ENCODE data around the gene PRMT3. TPM values are rescaled to one million over a fixed set of nuclear protein-coding genes. Genes with fewer than 3 reads are reported as not detected.
A peak's percentile ranks its signal among the peaks of the same experiment; 100 is the strongest.

PRMT3 gene
- total and polyA plus RNA-seq, 3 experiments from 2014 or later, result 5.4 to 54.4 (median 50.0) TPM

- POLR2A ChIA-PET, result interaction anchor here (0.6 kb wide), 1 partner anchor 23 kb away, joined by 5 read pairs; no protein-coding TSS in a partner anchor
- peaks cover 0 to 42% (median 9%) of the 10 kb centered on the region in 3 donors for H3K36me3 Mint-ChIP-seq
Measured at GRCh38 chr11:20367313-20367948, 20.1 kb upstream of the PRMT3 start.

GRCh38 chr11:20368438-20368837 lies 19.1 kb upstream of the PRMT3 start:
- H3K4me3 ChIP-seq (ENCODE audit: low read length), result no peak overlapping the region
- H3K4me1 Mint-ChIP-seq, result peaks cover 32 to 56% (median 52%) of the 10 kb centered on the region in 3 donors
- H3K9me3 ChIP-seq (ENCODE audit: low read length), result no peaks in the 10 kb centered on the region
- H3K4me1 ChIP-seq (ENCODE audit: insufficient read depth, low read length), result peaks cover 21% of the 10 kb centered on the region
- H3K27me3 ChIP-seq (ENCODE audit: insufficient read depth, low read length, poor library complexity, severe bottlenecking), result no peaks in the 10 kb centered on the region
- H3K4me3 Mint-ChIP-seq, result peak overlapping the region in 1 of 7 donors; percentile 1
- H3K36me3 ChIP-seq (ENCODE audit: insufficient read depth, low read length), result no peaks in the 10 kb centered on the region
- no peak overlapping the region for H3K27ac ChIP-seq (ENCODE audit: low read depth, low read length)
- POLR2A ChIA-PET, result no interaction called here
- no peaks in the 10 kb centered on the region for H3K9me3 Mint-ChIP-seq
- H3K27ac Mint-ChIP-seq, result peak overlapping the region in 3 of 8 donors; percentile 15 to 78 (median 50)
- no peak for DNase-seq
- no peaks in the 10 kb centered on the region for H3K27me3 Mint-ChIP-seq
- CTCF ChIA-PET, result interaction anchor here (0.8 to 1.4 kb wide), 3 partner anchors 18 to 240 kb away, joined by 3 read pairs; no protein-coding TSS in a partner anchor
- H3K36me3 Mint-ChIP-seq, result peaks cover 0 to 47% (median 9%) of the 10 kb centered on the region in 3 donors

More at GRCh38 chr11:20367313-20367948, 20.1 kb upstream of the PRMT3 start:
- DNase-seq, result peak in 1 of 5 donors; percentile 52
- H3K4me1 Mint-ChIP-seq, result peaks cover 42 to 66% (median 54%) of the 10 kb centered on the region in 3 donors
- CTCF ChIA-PET, result interaction anchor here (0.7 to 1.4 kb wide), 3 partner anchors 12 to 19 kb away, joined by 3 read pairs; no protein-coding TSS in a partner anchor
- peak overlapping the region in 7 of 8 donors; percentile 2 to 49 (median 24) for H3K27ac Mint-ChIP-seq
- no peaks in the 10 kb centered on the region for H3K27me3 ChIP-seq (ENCODE audit: insufficient read depth, low read length, poor library complexity, severe bottlenecking)
- H3K27me3 Mint-ChIP-seq, result no peaks in the 10 kb centered on the region
- H3K4me3 Mint-ChIP-seq, result peak overlapping the region in 5 of 7 donors; percentile 16 to 54 (median 27)
- no peak overlapping the region for H3K27ac ChIP-seq (ENCODE audit: low read depth, low read length)
- no peaks in the 10 kb centered on the region for H3K36me3 ChIP-seq (ENCODE audit: insufficient read depth, low read length)
- no peak overlapping the region for H3K4me3 ChIP-seq (ENCODE audit: low read length)
- H3K9me3 ChIP-seq (ENCODE audit: low read length), result no peaks in the 10 kb centered on the region
- H3K4me1 ChIP-seq (ENCODE audit: insufficient read depth, low read length), result peaks cover 31% of the 10 kb centered on the region
- no peaks in the 10 kb centered on the region for H3K9me3 Mint-ChIP-seq

- H3K9me3 Mint-ChIP-seq, result no peaks in the 10 kb centered on the region
- H3K4me3 Mint-ChIP-seq, result no peak overlapping the region
- ChIA-PET CTCF (no interaction called here), POLR2A (no interaction called here)
- peaks cover 24 to 55% (median 44%) of the 10 kb centered on the region in 3 donors for H3K4me1 Mint-ChIP-seq
- H3K4me3 ChIP-seq (ENCODE audit: low read length), result no peak overlapping the region
- no peak overlapping the region for H3K27ac ChIP-seq (ENCODE audit: low read depth, low read length)
- no peak overlapping the region for H3K27ac Mint-ChIP-seq
- no peaks in the 10 kb centered on the region for H3K9me3 ChIP-seq (ENCODE audit: low read length)
- H3K36me3 ChIP-seq (ENCODE audit: insufficient read depth, low read length), result no peaks in the 10 kb centered on the region
- peaks cover 12% of the 10 kb centered on the region for H3K4me1 ChIP-seq (ENCODE audit: insufficient read depth, low read length)
- H3K27me3 Mint-ChIP-seq, result no peaks in the 10 kb centered on the region
- no peak for DNase-seq
- no peaks in the 10 kb centered on the region for H3K27me3 ChIP-seq (ENCODE audit: insufficient read depth, low read length, poor library complexity, severe bottlenecking)
- peaks cover 0 to 55% (median 12%) of the 10 kb centered on the region in 3 donors for H3K36me3 Mint-ChIP-seq
Measured at GRCh38 chr11:20369826-20370225, 17.7 kb upstream of the PRMT3 start.

- Mint-ChIP-seq H3K27ac (peak overlapping the region in 3 of 8 donors; percentile 4 to 83 (median 47)), H3K36me3 (peaks cover 0 to 65% (median 15%) of the 10 kb centered on the region in 3 donors), H3K27me3 (no peaks in the 10 kb centered on the region), H3K9me3 (no peaks in the 10 kb centered on the region), H3K4me1 (peaks cover 7 to 35% (median 24%) of the 10 kb centered on the region in 3 donors), H3K4me3 (no peak overlapping the region)
- Histone ChIP-seq H3K27ac (ENCODE audit: low read depth, low read length) (no peak overlapping the region), H3K4me1 (ENCODE audit: insufficient read depth, low read length) (peaks cover 4% of the 10 kb centered on the region), H3K27me3 (ENCODE audit: insufficient read depth, low read length, poor library complexity, severe bottlenecking) (no peaks in the 10 kb centered on the region), H3K9me3 (ENCODE audit: low read length) (no peaks in the 10 kb centered on the region), H3K4me3 (ENCODE audit: low read length) (no peak overlapping the region), H3K36me3 (ENCODE audit: insufficient read depth, low read length) (no peaks in the 10 kb centered on the region)
- ChIA-PET CTCF (interaction anchor here (0.8 to 1.1 kb wide), 2 partner anchors 12 to 13 kb away, joined by 3 read pairs; no protein-coding TSS in a partner anchor), POLR2A (no interaction called here)
- DNase-seq, result no peak
Measured at GRCh38 chr11:20372081-20372626, 15.4 kb upstream of the PRMT3 start.

GRCh38 chr11:20373147-20373546 lies 14.4 kb upstream of the PRMT3 start:
- H3K9me3 ChIP-seq (ENCODE audit: low read length), result no peaks in the 10 kb centered on the region
- no peak for DNase-seq
- Mint-ChIP-seq H3K9me3 (no peaks in the 10 kb centered on the region), H3K4me1 (peaks cover 2 to 27% (median 17%) of the 10 kb centered on the region in 3 donors), H3K36me3 (peaks cover 0 to 68% (median 11%) of the 10 kb centered on the region in 3 donors), H3K4me3 (no peak overlapping the region), H3K27ac (peak overlapping the region in 1 of 8 donors; percentile 83), H3K27me3 (no peaks in the 10 kb centered on the region)
- H3K36me3 ChIP-seq (ENCODE audit: insufficient read depth, low read length), result no peaks in the 10 kb centered on the region
- ChIA-PET POLR2A (no interaction called here), CTCF (interaction anchor here (1.1 kb wide), 1 partner anchor 12 kb away, joined by 3 read pairs; no protein-coding TSS in a partner anchor)
- no peak overlapping the region for H3K27ac ChIP-seq (ENCODE audit: low read depth, low read length)
- peaks cover 3% of the 10 kb centered on the region for H3K4me1 ChIP-seq (ENCODE audit: insufficient read depth, low read length)
- H3K27me3 ChIP-seq (ENCODE audit: insufficient read depth, low read length, poor library complexity, severe bottlenecking), result no peaks in the 10 kb centered on the region
- no peak overlapping the region for H3K4me3 ChIP-seq (ENCODE audit: low read length)

- no peak overlapping the region for H3K4me3 ChIP-seq (ENCODE audit: low read length)
- H3K27ac ChIP-seq (ENCODE audit: low read depth, low read length), result no peak overlapping the region
- H3K27me3 ChIP-seq (ENCODE audit: insufficient read depth, low read length, poor library complexity, severe bottlenecking), result no peaks in the 10 kb centered on the region
- H3K4me1 Mint-ChIP-seq, result peaks cover 0 to 22% (median 11%) of the 10 kb centered on the region in 3 donors
- H3K4me1 ChIP-seq (ENCODE audit: insufficient read depth, low read length), result no peaks in the 10 kb centered on the region
- no peak overlapping the region for H3K4me3 Mint-ChIP-seq
- CTCF ChIA-PET, result interaction anchor here (1.3 kb wide), 1 partner anchor 10 kb away, joined by 3 read pairs; no protein-coding TSS in a partner anchor
- no peaks in the 10 kb centered on the region for H3K36me3 ChIP-seq (ENCODE audit: insufficient read depth, low read length)
- H3K27me3 Mint-ChIP-seq, result no peaks in the 10 kb centered on the region
- POLR2A ChIA-PET, result no interaction called here
- peaks cover 0 to 69% (median 10%) of the 10 kb centered on the region in 3 donors for H3K36me3 Mint-ChIP-seq
- H3K27ac Mint-ChIP-seq, result peak overlapping the region in 2 of 8 donors; percentile 25 to 64
- no peak for DNase-seq
- no peaks in the 10 kb centered on the region for H3K9me3 Mint-ChIP-seq
- H3K9me3 ChIP-seq (ENCODE audit: low read length), result no peaks in the 10 kb centered on the region
Measured at GRCh38 chr11:20373568-20374209, 13.8 kb upstream of the PRMT3 start.

GRCh38 chr11:20374741-20375300 lies 12.7 kb upstream of the PRMT3 start:
- CTCF ChIA-PET, result interaction anchor here (1.3 kb wide), 1 partner anchor 11 kb away, joined by 3 read pairs; no protein-coding TSS in a partner anchor
- peak overlapping the region in 2 of 8 donors; percentile 51 to 53 for H3K27ac Mint-ChIP-seq
- Histone ChIP-seq H3K27me3 (ENCODE audit: insufficient read depth, low read length, poor library complexity, severe bottlenecking) (no peaks in the 10 kb centered on the region), H3K9me3 (ENCODE audit: low read length) (no peaks in the 10 kb centered on the region), H3K4me3 (ENCODE audit: low read length) (no peak overlapping the region), H3K4me1 (ENCODE audit: insufficient read depth, low read length) (no peaks in the 10 kb centered on the region), H3K27ac (ENCODE audit: low read depth, low read length) (no peak overlapping the region), H3K36me3 (ENCODE audit: insufficient read depth, low read length) (peaks cover 7% of the 10 kb centered on the region)
- no peaks in the 10 kb centered on the region for H3K9me3 Mint-ChIP-seq
- peaks cover 0 to 13% (median 8%) of the 10 kb centered on the region in 3 donors for H3K4me1 Mint-ChIP-seq
- POLR2A ChIA-PET, result no interaction called here
- H3K27me3 Mint-ChIP-seq, result no peaks in the 10 kb centered on the region
- H3K36me3 Mint-ChIP-seq, result peaks cover 0 to 74% (median 10%) of the 10 kb centered on the region in 3 donors
- no peak overlapping the region for H3K4me3 Mint-ChIP-seq
- DNase-seq, result no peak
